Measurements from ENCODE around the gene KIF3A. TPM values are rescaled to one million over a fixed set of nuclear protein-coding genes. Genes with fewer than 3 reads are reported as not detected.

The KIF3A gene
- total RNA-seq, 1 experiment from 2014 or later = 4.4 TPM

DNA sequence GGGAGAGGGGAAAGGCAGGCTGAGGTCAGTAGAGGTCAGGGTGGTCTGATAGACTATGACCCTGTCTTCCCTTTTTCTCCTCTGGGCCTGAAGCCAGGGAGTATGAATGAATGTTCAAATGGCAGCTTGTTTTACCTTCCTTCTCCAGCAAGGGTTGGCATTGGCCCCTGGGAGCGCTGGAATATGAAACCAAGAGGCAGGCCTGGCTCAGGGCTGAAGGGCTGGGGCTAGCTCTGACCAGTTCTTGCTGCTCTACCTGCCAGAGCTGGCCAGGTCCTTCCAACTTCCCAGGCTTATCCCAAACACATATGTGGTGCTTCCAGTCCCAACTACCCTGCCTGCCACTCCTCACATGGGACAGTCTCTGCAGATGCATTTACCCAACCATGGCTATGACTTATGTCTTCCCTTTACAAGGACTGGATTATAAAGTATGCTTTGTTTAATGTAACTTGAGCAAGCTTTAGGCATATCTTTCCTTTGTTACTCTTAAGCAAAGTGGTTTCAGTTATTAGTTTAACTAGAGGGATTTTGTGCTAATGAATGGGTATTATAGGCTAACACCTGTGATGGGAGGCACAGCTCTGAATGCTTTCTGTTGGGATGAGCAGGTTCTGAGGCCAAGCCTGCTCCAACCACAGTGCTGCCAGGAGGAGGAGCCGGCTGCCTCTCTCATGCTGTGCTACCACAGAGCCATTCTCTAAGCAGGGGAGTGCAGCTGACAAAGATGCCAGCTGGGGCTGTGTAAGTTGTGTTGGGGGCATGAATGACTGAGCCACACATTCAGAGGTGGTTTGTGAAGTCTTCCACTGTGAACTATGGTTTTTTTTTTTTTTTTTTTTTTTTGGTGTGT lies 16.0 kb upstream of the KIF3A start:
- no peak for DNase-seq (ENCODE audit: low read depth)

DNA sequence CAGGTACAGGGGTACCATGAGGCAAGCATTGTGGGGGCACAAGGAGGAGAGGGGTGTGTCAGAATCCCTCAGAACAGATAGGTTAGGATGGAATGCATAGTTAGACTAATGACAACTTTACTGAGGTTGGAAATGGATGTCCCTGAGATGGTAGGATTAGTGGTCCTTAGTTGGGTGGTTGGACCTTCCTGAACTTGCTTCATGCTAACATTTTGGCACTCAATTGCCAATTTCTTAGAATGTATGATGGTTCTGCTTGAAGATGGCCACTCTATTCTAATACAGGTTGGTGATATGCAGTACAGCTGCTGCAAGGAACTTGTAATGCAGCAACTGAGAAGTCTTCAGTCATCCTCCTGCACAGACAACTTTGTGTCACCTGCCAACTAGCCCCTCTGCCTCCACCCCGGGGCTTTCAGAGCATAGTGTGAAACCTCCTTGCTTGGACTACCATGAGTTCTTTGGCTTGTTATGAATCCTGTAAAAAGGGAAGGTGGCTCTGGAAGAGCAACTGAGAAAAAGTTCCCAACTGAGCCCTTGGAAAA lies 15.3 kb upstream of the KIF3A start:
- DNase-seq (ENCODE audit: low read depth) = no peak

DNA sequence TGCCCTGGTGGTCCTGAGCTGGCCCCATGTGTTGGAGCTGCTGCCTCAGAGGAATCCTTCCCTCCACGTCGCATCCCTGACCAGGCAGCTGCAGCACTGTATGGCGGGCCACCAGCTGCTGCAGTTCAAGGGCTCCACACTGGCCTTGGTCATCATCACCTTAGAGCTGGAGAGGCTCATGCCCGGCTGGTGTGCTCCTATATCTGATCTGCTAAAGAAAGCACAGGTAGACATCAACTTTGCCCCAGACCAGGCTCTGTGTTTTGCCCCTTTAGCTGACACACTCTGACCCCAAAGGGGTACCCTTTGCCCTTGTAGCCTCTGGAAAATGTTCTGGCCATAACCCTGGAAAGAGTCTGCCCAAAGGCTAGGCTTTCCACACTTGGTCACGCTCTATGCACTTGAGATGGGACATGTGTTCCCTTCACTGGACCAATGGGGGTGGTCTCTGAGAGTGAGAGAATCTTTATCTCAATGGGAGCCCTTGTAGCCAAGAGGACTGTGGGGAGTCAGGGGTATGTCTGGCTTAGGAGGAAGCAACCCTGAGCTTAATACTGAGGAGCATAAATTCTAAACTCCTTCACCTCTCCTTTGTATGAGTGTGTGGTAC lies 14.7 kb upstream of the KIF3A start:
- DNase-seq (ENCODE audit: low read depth) = no peak

GRCh38 chr5:132751444-132751843 lies 14.1 kb upstream of the KIF3A start:
- DNase-seq (ENCODE audit: low read depth) = no peak

- DNase-seq (ENCODE audit: low read depth) = no peak
These were observed 13.3 kb upstream of the KIF3A start for GRCh38 chr5:132750471-132751230.

DNA sequence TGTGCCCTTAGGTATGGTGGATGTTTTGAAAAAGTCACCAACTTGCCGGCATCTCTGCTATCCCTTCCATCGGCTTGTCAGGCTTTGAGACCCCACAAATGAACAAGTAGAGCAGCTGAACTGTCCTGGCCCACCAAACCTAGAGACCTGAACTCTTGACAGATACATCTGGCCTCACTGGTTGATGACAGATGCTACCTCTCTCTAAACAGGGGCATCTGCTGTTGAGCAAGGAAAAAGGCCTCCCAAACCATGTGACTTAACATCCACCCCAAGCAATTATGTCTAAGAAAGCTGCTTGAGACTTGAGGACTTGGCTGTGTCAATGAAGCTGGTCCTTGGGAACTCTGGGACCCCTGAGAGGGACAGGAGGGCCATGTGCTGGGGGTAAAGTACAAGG lies 12.2 kb upstream of the KIF3A start:
- DNase-seq (ENCODE audit: low read depth) = no peak

DNA sequence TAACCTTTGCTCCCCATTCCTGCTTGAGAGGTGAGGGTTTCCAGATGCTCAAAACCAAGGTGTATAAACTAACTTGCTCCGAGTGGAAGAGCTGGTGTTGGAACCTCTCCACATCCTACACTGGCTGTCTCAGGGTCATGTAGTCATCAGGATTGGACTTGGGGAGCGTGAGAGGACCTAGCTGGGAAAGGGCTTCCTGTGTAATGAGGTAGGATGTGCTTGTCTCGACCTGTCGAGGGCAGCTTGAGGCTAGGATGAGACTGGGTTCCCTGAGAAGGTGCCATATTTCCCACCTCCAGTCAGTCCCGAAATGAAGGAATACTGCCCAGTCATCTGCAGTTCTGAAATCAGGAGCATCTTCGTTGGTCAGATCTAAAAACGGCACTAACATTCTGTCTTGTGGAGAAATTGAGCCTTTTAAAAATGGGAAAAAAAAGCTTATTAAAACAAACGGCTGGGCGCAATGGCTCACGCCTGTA lies 11.2 kb upstream of the KIF3A start:
- DNase-seq (ENCODE audit: low read depth) = no peak

GRCh38 chr5:132747616-132748440 lies 10.5 kb upstream of the KIF3A start:
- DNase-seq (ENCODE audit: low read depth) = no peak

- peak; percentile 6 for DNase-seq (ENCODE audit: low read depth)
These were observed 9.7 kb upstream of the KIF3A start, which contains the start of gene CCNI2 for GRCh38 chr5:132746954-132747615. Gene CCNI2, plus strand, starts transcription at chr5:132747426. Its CDS starts 70 bp downstream, at chr5:132747496.

GRCh38 chr5:132746592-132746953 lies 9.2 kb upstream of the KIF3A start:
- DNase-seq (ENCODE audit: low read depth) = no peak

DNA sequence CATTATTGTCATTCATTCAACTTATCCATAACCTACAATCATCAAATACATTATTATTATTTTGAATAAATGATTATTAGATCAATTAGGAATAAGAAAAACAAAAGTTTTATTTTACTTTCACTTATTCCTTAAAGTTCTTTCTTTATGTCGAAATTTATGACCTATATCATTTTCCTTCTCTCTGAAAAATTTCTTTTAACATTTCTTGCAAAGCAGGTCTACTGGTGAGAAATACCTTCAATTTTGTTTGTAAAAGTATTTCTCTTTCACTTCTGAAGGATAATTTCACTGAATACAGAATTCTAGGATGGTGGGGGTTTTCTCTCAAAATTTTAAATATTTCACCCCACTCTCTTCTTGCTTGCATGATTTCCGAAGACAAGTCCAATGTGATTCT lies 7.3 kb upstream of the KIF3A start:
- DNase-seq (ENCODE audit: low read depth) = no peak

- no peak for DNase-seq (ENCODE audit: low read depth)
These were observed 5.3 kb upstream of the KIF3A start for GRCh38 chr5:132742626-132743025.

DNA sequence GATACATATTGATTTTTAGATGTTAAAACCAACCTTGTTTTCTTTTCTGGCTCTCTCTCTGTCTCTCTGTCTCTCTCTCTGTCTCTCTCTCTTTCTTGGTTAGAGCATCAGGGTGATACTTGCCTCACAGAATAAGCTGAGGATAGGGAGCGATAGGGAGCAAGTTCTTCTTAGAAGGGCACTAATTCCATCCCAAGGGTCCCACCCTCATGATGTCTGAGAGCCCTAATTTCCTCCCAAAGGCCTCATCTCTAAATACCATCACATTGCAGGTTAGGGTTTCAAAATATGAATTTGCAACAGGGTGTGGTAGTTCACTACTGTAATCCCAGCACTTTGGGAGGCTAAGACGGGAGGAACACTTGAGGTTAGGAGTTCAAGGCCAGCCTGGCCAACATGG lies 4.8 kb upstream of the KIF3A start:
- DNase-seq (ENCODE audit: low read depth) = no peak

DNA sequence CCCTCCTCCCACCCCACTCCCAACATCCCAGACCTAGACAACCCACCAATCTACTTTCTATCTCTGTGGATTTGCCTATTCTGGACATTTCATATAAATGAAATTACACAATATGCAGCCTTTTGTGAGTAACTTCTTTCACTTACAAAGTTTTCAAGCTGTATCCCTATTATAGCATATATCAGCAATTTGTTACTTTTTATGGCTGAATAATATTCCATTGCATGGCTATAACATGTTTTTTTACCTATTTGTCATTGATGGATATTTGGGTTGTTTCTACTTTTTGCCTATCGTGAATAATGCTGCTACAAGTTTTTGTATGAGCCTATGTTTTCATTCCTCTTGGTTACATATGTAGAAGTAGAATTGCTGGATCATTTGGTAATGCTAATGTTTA lies 1.9 kb upstream of the KIF3A start:
- DNase-seq (ENCODE audit: low read depth) = no peak

GRCh38 chr5:132737982-132738681 lies 786 bp upstream of the KIF3A start:
- peak; percentile 10 for DNase-seq (ENCODE audit: low read depth)

DNA sequence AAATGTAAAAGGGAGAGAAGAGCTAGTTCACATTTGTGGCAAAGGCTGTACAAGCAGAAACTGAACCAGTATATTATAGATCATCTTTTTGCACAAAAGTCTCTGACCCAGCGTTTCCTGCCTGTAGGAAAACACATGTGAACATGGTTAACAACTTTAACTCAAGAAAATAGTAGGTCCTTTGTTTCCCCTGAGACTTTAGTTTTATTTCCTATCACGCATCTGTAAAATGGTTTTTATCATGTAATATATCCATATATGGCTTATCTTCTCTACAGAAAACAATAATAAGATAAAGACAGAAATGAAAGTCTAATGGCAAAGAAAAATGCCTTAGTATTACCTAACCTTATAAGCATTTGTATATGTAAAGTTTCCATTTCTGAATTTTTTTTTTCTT lies 2.7 kb downstream of the KIF3A start:
- no peak for DNase-seq (ENCODE audit: low read depth)

DNA sequence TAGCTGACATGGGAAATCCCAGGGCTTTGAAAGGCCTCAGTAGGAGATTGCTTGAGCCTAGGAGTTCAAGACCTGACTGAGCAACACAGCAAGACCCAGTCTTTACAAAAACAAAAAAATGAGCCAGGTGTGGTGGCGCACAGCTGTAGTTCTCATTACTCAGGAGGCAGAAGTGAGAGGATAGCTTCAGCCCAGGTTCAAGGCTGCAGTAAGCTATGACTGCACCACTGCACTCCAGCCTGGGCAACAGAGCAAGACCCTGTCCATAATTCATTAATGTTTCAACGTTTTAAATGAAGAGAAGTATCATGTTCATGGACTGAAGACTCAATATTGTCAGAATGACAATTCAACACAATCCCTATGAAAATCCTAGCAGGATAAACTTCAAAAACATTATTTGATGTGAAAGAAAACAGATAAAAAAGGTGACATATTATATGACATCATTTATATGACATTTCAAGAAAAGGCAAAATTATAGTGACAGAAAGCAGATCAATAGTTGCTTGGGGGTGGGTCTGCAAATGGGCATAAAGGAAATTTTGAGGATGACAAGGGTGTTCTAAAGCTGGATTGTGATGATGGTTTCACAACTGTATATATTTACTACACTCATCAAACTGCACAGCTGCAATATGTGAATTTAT lies 3.7 kb downstream of the KIF3A start:
- DNase-seq (ENCODE audit: low read depth) = no peak

GRCh38 chr5:132729896-132730295 lies 7.5 kb downstream of the KIF3A start:
- DNase-seq (ENCODE audit: low read depth) = no peak

- no peak for DNase-seq (ENCODE audit: low read depth)
These were observed 11.6 kb downstream of the KIF3A start for GRCh38 chr5:132725745-132726144.

All from RPMI7951 (cell line).